ENCODE results near the gene LAG3. TPM values are rescaled to one million over a fixed set of nuclear protein-coding genes. Genes with fewer than 3 reads are reported as not detected.

LAG3 gene
- total and polyA plus RNA-seq, 10 of the 15 experiments (the other 5 are each of a cell fraction or from before 2014, with no cell fraction given): 0.52 to 4.2 (median 1.0) TPM; not detected in 1

- TF ChIP-seq, protein P1, sequence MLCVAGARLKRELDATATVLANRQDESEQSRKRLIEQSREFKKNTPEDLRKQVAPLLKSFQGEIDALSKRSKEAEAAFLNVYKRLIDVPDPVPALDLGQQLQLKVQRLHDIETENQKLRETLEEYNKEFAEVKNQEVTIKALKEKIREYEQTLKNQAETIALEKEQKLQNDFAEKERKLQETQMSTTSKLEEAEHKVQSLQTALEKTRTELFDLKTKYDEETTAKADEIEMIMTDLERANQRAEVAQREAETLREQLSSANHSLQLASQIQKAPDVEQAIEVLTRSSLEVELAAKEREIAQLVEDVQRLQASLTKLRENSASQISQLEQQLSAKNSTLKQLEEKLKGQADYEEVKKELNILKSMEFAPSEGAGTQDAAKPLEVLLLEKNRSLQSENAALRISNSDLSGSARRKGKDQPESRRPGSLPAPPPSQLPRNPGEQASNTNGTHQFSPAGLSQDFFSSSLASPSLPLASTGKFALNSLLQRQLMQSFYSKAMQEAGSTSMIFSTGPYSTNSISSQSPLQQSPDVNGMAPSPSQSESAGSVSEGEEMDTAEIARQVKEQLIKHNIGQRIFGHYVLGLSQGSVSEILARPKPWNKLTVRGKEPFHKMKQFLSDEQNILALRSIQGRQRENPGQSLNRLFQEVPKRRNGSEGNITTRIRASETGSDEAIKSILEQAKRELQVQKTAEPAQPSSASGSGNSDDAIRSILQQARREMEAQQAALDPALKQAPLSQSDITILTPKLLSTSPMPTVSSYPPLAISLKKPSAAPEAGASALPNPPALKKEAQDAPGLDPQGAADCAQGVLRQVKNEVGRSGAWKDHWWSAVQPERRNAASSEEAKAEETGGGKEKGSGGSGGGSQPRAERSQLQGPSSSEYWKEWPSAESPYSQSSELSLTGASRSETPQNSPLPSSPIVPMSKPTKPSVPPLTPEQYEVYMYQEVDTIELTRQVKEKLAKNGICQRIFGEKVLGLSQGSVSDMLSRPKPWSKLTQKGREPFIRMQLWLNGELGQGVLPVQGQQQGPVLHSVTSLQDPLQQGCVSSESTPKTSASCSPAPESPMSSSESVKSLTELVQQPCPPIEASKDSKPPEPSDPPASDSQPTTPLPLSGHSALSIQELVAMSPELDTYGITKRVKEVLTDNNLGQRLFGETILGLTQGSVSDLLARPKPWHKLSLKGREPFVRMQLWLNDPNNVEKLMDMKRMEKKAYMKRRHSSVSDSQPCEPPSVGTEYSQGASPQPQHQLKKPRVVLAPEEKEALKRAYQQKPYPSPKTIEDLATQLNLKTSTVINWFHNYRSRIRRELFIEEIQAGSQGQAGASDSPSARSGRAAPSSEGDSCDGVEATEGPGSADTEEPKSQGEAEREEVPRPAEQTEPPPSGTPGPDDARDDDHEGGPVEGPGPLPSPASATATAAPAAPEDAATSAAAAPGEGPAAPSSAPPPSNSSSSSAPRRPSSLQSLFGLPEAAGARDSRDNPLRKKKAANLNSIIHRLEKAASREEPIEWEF (IDR thresholded peaks at IDR 0.05; ENCODE audit: insufficient replicate concordance, low read depth, low read length): no peak
- no peak for TF ChIP-seq NR2C1 (IDR thresholded peaks at IDR 0.05)
- TF ChIP-seq, protein P2, sequence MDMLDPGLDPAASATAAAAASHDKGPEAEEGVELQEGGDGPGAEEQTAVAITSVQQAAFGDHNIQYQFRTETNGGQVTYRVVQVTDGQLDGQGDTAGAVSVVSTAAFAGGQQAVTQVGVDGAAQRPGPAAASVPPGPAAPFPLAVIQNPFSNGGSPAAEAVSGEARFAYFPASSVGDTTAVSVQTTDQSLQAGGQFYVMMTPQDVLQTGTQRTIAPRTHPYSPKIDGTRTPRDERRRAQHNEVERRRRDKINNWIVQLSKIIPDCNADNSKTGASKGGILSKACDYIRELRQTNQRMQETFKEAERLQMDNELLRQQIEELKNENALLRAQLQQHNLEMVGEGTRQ (IDR thresholded peaks at IDR 0.05; ENCODE audit: borderline replicate concordance, low read depth, low read length): no peak
- no peak for TF ChIP-seq ZNF24 (IDR thresholded peaks at IDR 0.05)
- TF ChIP-seq NR2C2 (IDR thresholded peaks at IDR 0.05; ENCODE audit: borderline replicate concordance, control insufficient read depth, insufficient read length, low read depth): no peak
- TF ChIP-seq HDGF (IDR thresholded peaks at IDR 0.05): peak; percentile 99
- TF ChIP-seq SMC3 (IDR thresholded peaks at IDR 0.05; ENCODE audit: borderline replicate concordance, low read length): peak; percentile 96
- TF ChIP-seq, protein P3, sequence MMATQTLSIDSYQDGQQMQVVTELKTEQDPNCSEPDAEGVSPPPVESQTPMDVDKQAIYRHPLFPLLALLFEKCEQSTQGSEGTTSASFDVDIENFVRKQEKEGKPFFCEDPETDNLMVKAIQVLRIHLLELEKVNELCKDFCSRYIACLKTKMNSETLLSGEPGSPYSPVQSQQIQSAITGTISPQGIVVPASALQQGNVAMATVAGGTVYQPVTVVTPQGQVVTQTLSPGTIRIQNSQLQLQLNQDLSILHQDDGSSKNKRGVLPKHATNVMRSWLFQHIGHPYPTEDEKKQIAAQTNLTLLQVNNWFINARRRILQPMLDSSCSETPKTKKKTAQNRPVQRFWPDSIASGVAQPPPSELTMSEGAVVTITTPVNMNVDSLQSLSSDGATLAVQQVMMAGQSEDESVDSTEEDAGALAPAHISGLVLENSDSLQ (IDR thresholded peaks at IDR 0.05): 0 out of 2 replicates have a peak, but pooled peaks have one; percentile 39
- TF ChIP-seq BCL3 (IDR thresholded peaks at IDR 0.05; ENCODE audit: borderline replicate concordance, insufficient read depth, low read depth, low read length, poor library complexity, severe bottlenecking): no peak
- TF ChIP-seq MEF2B (IDR thresholded peaks at IDR 0.05; ENCODE audit: partially characterized antibody, poor library complexity, severe bottlenecking): peak; percentile 80
- TF ChIP-seq KDM1A (IDR thresholded peaks at IDR 0.05; ENCODE audit: borderline replicate concordance): no peak
- TF ChIP-seq CHD2 (IDR thresholded peaks at IDR 0.05; ENCODE audit: borderline replicate concordance, low read depth, low read length): peak; percentile 91
- no peak for TF ChIP-seq ZBTB40 (IDR thresholded peaks at IDR 0.05; ENCODE audit: borderline replicate concordance)
- no peak for TF ChIP-seq RELA (IDR thresholded peaks at IDR 0.05; ENCODE audit: borderline replicate concordance, partially characterized antibody)
These were observed 6.5 kb downstream of the LAG3 start (continued) for GRCh38 chr12:6778574-6779550.

Data from GM12878 (cell line).